Caco-2 (cell line): ENCODE results near the gene OSMR. TPM values are rescaled to one million over a fixed set of nuclear protein-coding genes. Genes with fewer than 3 reads are reported as not detected.
"Not testable (repeated sequence)": the region's sequence is repeated elsewhere in the genome, so short reads cannot be mapped to it uniquely, and the experiment has no call there.

Experiments
- BruUV-seq: library from RNA; stranded (reverse); fragments of 400-500 nt; replicated peaks from 2 replicates; lab custom pipeline; 2021; lab: Mats Ljungman, UMichigan
- CTCF ChIA-PET: fragments of 300-600 bp; sonication (Branson Sonifier 250); formaldehyde crosslinking; loops from one replicate; lab custom pipeline; 2022; ENCODE audit warnings: antibody characterized with exemption; lab: Charles Lee
- POLR2A ChIA-PET: fragments of 300-600 bp; sonication (Branson Sonifier 250); formaldehyde crosslinking; loops from one replicate; lab custom pipeline; 2022; ENCODE audit warnings: antibody characterized with exemption; lab: Charles Lee
- DNase-seq, 2 experiments: peaks; one replicate each; pipeline versions ENCODE4 v3.0.0 to v3.0.0-alpha.2; 2020 to 2022
- H3K27me3 ChIP-seq: replicated peaks from 2 replicates; pipeline ENCODE4 v1.6.0; 2011; ENCODE audit warnings: low read length; ENCODE audit not compliant: control insufficient read depth, insufficient read depth
- H3K36me3 ChIP-seq: 2 replicates; pipeline ENCODE4 v1.5.1; 2011; ENCODE audit warnings: low read length; ENCODE audit not compliant: control insufficient read depth, insufficient read depth
- H3K4me1 ChIP-seq: fragments of 250-450 bp; sonication (Bioruptor Pico); 2 replicates; pipeline ENCODE4 v1.5.1; 2020; ENCODE audit warnings: mild to moderate bottlenecking
- H3K4me3 ChIP-seq: 2 replicates; pipeline ENCODE4 v1.5.1; 2011; ENCODE audit warnings: low read depth, mild to moderate bottlenecking, control low read depth, low read length
- H3K9me3 ChIP-seq: fragments of 250-450 bp; sonication (Bioruptor Pico); 2 replicates; pipeline ENCODE4 v1.5.1; 2020; ENCODE audit warnings: mild to moderate bottlenecking, moderate library complexity
- H3K27ac Mint-ChIP-seq: one replicate; pipeline ENCODE4 v1.8.0; 2022; ENCODE audit warnings: mixed read lengths; ENCODE audit not compliant: unreplicated experiment
- H3K27me3 Mint-ChIP-seq: one replicate; pipeline ENCODE4 v1.8.0; 2022; ENCODE audit warnings: mixed read lengths; ENCODE audit not compliant: insufficient read depth, unreplicated experiment
- H3K36me3 Mint-ChIP-seq: one replicate; pipeline ENCODE4 v1.8.0; 2022; ENCODE audit warnings: mild to moderate bottlenecking, mixed read lengths; ENCODE audit not compliant: insufficient read depth, unreplicated experiment
- H3K4me1 Mint-ChIP-seq: one replicate; pipeline ENCODE4 v1.8.0; 2022; ENCODE audit warnings: low read depth, mixed read lengths; ENCODE audit not compliant: unreplicated experiment
- H3K4me3 Mint-ChIP-seq: one replicate; pipeline ENCODE4 v1.8.0; 2022; ENCODE audit warnings: mild to moderate bottlenecking, moderate library complexity, mixed read lengths; ENCODE audit not compliant: unreplicated experiment
- H3K9me3 Mint-ChIP-seq: one replicate; pipeline ENCODE4 v1.8.0; 2022; ENCODE audit warnings: mixed read lengths; ENCODE audit not compliant: unreplicated experiment
- CTCF ChIP-seq, 2 experiments: fragments of 200-600 bp in 1 of 2; IDR thresholded peaks; 1 replicate in 1 of 2; 2 replicates in 1 of 2; pipeline versions ENCODE4 v1.5.1 to v1.8.0; 2011 to 2022; ENCODE audit warnings: antibody characterized with exemption in 1 of 2, control low read depth in 1 of 2, inconsistent platforms in 1 of 2, low read depth in 1 of 2, low read length in 1 of 2, mild to moderate bottlenecking in 1 of 2, moderate library complexity in 1 of 2; ENCODE audit not compliant: insufficient read depth in 1 of 2, severe bottlenecking in 1 of 2, unreplicated experiment in 1 of 2
- intact Hi-C: fragments of 100-400 bp; cut with micrococcal nuclease; formaldehyde crosslinking; loops from one replicate; pipeline ENCODE4 v1.10.0; 2022; ENCODE audit not compliant: unreplicated experiment
- total RNA-seq: library from RNA; stranded (reverse); gene quantifications from 2 replicates; pipeline ENCODE4 v1.2.3, GENCODE V29; 2022

The OSMR gene
- total RNA-seq, 1 experiment from 2014 or later: 0.11 TPM

DNA sequence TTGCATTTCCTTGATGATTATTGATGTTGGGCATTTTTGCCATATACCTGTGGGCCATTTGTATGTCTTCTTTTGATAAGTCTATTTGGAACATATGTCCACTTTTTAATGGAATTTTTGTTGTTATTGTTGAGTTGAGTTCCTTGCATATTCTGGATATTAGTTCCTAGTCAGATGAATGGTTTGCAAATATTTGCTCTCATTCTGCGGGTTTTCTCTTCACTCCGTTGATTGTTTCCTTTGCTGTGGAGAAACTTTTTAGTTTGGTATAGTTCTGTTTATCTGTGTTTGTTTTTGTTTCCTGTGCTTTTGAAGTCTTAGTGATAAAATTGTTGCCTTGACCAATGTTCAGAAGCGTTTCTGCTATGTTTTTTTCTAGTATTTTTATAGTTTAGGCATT, 13.0 kb downstream of the OSMR start:
- Mint-ChIP-seq H3K4me1 (peaks cover 25% of the 10 kb centered on the region), H3K9me3 (peaks cover 20% of the 10 kb centered on the region), H3K36me3 (no peaks in the 10 kb centered on the region), H3K27me3 (no peaks in the 10 kb centered on the region), H3K27ac (no peak overlapping the region), H3K4me3 (no peak overlapping the region)
- TF ChIP-seq CTCF (IDR thresholded peaks at IDR 0.05; ENCODE audit: insufficient read depth in 1 of 2, low read depth in 1 of 2, low read length in 1 of 2, severe bottlenecking in 1 of 2, unreplicated experiment in 1 of 2): no peak
- ChIA-PET POLR2A (no interaction called here), CTCF (no interaction called here)
- Histone ChIP-seq H3K9me3 (peaks cover 11% of the 10 kb centered on the region; the same call in 1 of the 2 replicates), H3K27me3 (no peaks in the 10 kb centered on the region), H3K4me3 (no peak overlapping the region), H3K36me3 (no peaks in the 10 kb centered on the region), H3K4me1 (peaks cover 6% of the 10 kb centered on the region; the same call in 1 of the 2 replicates)
- intact Hi-C loops: no loop called here
- no peak for DNase-seq
- no TSS peak for BruUV-seq

GRCh38 chr5:38861986-38862770, 16.4 kb downstream of the OSMR start:
- H3K36me3 Mint-ChIP-seq, BruUV-seq, H3K27me3 Mint-ChIP-seq, H3K36me3 ChIP-seq, H3K4me3 ChIP-seq, H3K4me1 ChIP-seq, H3K4me1 Mint-ChIP-seq, CTCF ChIA-PET, DNase-seq, H3K27ac Mint-ChIP-seq, H3K4me3 Mint-ChIP-seq, H3K27me3 ChIP-seq, intact Hi-C loops, POLR2A ChIA-PET: not testable (repeated sequence)
- H3K9me3 ChIP-seq: peaks cover 18% of the 10 kb centered on the region
- peaks cover 38% of the 10 kb centered on the region for H3K9me3 Mint-ChIP-seq

DNA sequence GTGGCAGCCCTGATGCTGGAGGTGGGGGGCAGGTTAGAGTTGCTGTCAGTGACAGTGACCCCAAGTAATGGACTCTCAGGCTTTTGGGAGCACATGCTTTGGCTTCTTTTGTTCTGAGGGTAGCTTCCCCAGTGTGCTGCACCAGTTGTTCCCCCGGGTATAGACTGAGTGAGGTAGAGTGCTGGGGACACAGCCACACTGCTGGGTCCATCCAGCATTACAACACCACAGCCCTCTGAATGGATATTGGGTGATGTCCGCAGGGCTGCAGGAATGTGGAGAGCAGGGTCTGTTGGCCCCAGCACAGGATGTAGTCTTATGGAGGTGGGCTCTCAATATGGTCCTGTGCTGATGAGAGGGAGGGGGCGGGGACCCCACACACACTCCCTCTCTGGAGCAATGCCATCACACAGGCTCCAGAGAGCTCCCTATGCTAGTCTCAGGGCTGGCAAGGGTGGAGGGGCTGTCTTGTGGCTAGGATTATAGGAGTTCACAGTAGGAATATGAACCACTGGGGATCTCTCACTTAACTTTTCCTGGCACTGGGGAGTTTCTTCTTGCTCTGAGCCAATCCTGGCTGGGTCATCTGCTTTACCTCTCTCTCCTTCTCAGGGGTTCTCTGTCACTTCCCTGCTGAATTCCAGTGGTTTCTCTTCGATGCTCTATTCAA, 20.7 kb downstream of the OSMR start:
- no peak overlapping the region for H3K4me3 Mint-ChIP-seq
- H3K9me3 Mint-ChIP-seq: peaks cover 35% of the 10 kb centered on the region
- BruUV-seq: no TSS peak
- H3K36me3 ChIP-seq: no peaks in the 10 kb centered on the region
- H3K27me3 Mint-ChIP-seq: no peaks in the 10 kb centered on the region
- H3K4me3 ChIP-seq: no peak overlapping the region
- CTCF ChIA-PET: no interaction called here
- H3K9me3 ChIP-seq: peaks cover 13% of the 10 kb centered on the region; the same call in 1 of the 2 replicates
- TF ChIP-seq CTCF (IDR thresholded peaks at IDR 0.05; ENCODE audit: insufficient read depth in 1 of 2, low read depth in 1 of 2, low read length in 1 of 2, severe bottlenecking in 1 of 2, unreplicated experiment in 1 of 2): no peak
- no peaks in the 10 kb centered on the region for H3K27me3 ChIP-seq
- POLR2A ChIA-PET: no interaction called here
- no peaks in the 10 kb centered on the region for H3K4me1 Mint-ChIP-seq
- H3K4me1 ChIP-seq: peaks cover 4% of the 10 kb centered on the region; the same call in 1 of the 2 replicates
- DNase-seq: no peak
- intact Hi-C loops: no loop called here
- no peak overlapping the region for H3K27ac Mint-ChIP-seq
- no peaks in the 10 kb centered on the region for H3K36me3 Mint-ChIP-seq
